ENCODE results near the gene CSNK2A1. TPM values are rescaled to one million over a fixed set of nuclear protein-coding genes. Genes with fewer than 3 reads are reported as not detected.
"Not testable (repeated sequence)": the region's sequence is repeated elsewhere in the genome, so short reads cannot be mapped to it uniquely, and the experiment has no call there.

Gene CSNK2A1
- polyA plus RNA-seq, 12 donors, result 108 to 723 (median 125) TPM

GRCh38 chr20:537983-538382, 5.6 kb downstream of the CSNK2A1 start:
- no peak for DNase-seq

DNA sequence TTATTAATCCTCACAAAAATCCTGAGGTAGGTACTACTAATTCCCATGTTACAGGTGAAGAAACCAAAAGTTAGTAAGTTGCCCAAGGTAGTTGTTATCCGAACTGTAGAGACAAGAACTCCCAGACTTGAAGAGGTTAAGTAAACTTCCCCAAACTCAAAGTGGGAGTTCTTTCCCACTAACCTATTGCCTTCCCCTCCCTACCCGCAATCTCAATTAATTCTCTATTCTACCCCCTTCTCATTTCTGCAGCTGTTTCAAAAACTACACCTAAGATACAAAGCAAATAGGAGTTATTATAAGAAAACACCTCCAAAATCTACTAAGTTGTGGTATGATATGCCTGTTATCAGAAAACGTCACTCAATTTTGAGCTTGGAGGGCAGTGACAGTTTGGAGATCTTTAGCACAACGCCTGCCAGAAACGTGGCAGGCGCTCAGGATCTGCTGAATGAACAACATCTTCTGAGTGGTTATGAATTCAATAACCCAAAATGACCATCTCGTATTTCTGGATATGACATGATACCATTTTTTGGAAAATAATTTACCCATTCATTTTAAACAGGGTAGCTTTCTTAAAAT, 7.1 kb downstream of the CSNK2A1 start:
- no peak for DNase-seq

GRCh38 chr20:535958-536357, 7.6 kb downstream of the CSNK2A1 start:
- DNase-seq, result no peak

- DNase-seq, result no peak
Observed at GRCh38 chr20:533526-533925, 10.1 kb downstream of the CSNK2A1 start.

DNA sequence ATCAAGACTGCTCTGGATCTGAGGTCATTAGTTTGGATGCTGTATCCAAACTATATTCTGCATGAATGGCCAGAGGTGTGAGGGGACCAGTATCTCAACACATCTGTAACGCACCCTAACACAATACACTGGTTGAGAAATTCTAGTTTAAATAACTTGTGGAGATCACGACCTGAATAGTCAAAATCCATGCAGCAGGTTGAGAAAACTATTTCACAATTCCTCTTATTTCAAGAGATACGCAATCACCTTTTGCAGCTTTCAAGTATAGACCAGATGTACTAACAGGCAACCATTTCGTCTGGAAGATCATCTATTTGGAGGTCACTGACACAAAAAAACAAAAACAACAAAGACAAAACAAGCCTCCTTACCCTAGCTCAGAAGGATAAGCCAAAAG, 11.1 kb downstream of the CSNK2A1 start:
- DNase-seq, result no peak

- no peak for DNase-seq
Observed at GRCh38 chr20:531608-532007, 12.0 kb downstream of the CSNK2A1 start.

- DNase-seq, result no peak
Observed at GRCh38 chr20:530321-530720, 13.3 kb downstream of the CSNK2A1 start.

DNA sequence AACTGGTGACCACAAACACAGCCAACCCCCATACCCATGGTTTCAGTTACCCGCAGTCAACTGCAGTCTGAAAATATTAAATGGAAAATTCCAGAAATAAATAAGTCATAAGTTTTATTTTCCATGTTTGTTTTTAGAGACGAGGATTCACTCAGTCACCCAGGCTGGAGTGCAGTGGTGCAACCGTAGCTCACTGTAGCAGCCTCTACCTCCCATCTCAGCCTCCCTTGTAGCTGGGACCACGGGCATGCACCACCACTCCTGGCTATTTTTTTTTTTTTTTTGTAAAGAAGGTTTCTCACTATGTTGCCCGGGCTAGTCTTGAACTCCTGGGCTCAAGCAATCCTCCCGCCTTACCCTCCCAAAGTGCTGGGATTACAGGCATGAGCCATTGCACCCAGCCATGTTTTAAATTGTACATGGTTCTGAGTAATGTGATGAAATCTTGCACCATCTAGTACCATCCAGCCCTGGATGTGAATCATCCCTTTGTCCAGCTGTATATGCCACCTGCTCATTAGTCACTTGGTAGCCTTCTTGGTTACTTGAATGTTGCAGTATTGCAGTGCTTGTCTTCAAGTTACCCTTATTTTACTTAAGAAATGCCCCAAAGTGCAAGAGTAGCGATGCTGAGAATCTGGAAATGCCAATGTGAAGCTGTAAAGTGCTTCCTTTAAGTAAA, 14.5 kb downstream of the CSNK2A1 start:
- DNase-seq, result no peak

DNA sequence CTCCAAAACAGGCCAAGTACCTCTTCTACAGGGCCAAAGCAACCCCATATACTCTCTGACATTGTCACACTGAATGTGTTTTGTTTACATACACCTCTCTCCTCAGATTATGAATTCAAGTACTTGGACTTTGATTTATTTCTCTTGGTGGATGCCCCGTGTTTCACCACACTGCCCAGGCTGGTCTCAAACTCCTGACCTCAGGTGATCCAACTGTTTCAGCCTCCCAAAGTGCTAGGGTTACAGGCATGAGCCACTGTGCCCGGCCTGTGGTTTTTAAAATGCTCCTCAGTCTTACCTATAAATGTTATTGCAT, 16.1 kb downstream of the CSNK2A1 start:
- DNase-seq, result no peak

DNA sequence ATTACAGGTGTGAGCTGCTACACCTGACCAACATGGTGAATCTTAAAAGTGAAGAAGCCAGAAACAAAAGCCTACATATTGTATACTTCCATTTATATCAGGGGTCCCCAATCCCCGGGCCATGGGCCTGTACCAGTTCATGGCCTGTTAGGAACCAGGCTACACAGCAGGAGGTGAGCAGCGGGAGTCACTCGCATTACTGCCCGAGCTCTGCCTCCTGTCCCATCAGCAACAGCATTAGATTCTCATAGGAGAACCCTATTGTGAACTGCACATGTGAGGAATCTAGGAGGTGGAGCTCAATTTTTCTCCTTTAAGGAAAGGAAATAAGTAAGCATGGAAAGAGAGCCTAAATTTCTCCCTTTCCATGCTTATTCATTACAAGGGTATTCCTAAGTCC, 21.7 kb downstream of the CSNK2A1 start:
- DNase-seq, result no peak

DNA sequence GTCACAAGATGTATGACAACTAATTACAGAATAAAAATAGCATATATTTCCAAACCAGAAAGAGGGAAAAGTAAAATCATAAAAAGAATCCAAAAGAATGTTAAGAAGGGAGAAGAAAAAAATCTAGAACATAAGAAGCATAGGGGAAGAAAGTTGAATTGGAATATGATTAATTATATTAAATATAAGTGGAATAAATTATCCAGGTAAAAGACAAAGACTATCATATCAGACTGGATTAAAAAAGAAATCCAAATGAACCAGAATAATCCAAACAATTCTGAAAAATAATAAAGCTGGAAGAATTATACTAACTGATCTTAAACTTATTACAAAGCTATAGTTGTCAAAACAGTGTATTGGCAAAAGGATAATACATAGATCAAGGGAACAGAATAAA, 23.6 kb downstream of the CSNK2A1 start:
- DNase-seq, result no peak

DNA sequence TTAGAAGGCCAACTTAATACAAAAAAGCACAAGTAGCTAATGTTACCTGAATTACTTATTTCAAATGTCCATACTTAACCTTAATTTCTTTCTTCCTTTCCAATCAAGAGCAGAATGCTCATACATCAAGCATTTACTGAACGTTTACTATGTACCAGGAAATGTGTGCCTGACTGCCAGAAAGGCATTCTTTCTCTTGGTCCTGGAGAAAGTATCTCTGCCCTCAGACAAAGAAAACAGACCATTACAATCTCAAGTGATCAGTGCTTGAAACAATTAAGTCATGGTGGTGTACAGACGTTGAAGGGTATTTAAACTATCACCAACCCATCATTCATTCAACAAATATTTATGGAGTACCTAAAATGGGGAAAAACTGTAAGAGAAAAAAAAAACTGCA, 26.4 kb downstream of the CSNK2A1 start:
- DNase-seq, result no peak

GRCh38 chr20:516799-517198, 26.8 kb downstream of the CSNK2A1 start:
- DNase-seq, result no peak

DNA sequence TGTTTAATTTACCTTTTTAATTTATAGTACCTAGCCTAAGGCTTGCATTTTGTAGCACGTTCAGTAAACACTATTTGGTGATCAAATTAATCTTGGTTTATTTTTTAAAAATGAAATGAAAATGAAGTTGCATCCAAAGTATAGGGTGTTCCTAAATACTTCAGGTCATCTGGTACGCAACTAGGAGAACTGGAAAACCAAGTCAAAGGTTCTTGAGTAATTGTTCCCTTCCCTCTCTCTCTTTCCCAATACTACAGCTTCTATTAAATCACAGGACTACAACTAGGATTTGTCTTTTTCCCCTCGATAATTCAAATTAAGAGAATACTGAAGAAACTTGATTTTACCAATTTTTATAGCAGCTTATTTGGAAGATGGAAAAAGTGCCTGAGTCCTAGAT, 27.9 kb downstream of the CSNK2A1 start:
- DNase-seq, result no peak

GRCh38 chr20:513429-513828, 30.2 kb downstream of the CSNK2A1 start:
- DNase-seq, result no peak

- DNase-seq, result not testable (repeated sequence)
Observed at GRCh38 chr20:510328-511057, 33.1 kb downstream of the CSNK2A1 start.

DNA sequence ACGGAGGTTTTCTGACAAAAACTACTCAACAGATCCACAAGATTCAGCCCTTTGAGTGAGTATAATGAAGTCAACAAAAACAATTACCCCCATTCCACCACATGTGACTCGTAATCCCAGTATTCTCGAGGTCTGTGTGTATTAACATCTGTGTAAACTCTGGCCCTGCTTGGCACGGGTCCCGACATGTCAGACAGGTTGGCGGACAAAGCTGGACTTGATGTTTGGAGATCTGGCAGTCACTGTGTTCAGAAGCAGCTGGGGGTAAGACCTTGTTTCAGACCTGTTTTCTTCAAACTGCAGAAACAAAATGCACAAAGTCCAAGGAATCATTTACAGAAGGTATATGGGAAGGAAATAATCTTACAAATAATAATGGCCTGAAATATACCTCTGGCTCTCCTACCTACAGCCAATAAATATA, 35.2 kb downstream of the CSNK2A1 start:
- DNase-seq, result not testable (repeated sequence)

DNA sequence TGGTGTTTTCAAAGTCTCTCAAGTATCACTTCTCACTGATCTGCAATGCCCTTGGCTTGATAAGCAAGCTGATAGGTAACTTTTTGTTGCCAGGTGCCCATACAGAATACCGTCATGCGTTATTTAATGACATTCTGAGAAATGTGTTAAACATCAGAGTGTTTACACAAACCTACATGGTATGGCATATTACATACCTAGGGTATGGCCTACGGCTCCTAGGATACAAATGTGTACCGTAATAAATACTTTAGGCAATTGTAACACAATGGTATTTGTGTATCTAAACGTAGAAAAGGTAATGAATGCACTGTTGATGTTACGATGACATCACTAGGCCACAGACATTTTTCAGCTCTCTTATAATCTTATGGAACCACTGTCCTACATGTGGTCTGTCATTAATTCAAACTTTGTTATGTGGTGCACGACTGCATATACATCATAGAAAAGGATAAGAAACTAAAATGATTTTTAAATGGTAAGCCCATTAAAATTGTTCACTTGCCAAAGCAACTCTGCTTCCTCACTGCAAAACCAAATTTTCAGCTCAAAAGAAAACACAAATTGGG, 35.7 kb downstream of the CSNK2A1 start:
- no peak for DNase-seq

- DNase-seq, result no peak
Observed at GRCh38 chr20:507006-507758, 36.4 kb downstream of the CSNK2A1 start.

GRCh38 chr20:504632-505075, 38.9 kb downstream of the CSNK2A1 start:
- DNase-seq, result no peak

GRCh38 chr20:503048-503737, 40.4 kb downstream of the CSNK2A1 start:
- DNase-seq, result no peak

- no peak for DNase-seq
Observed at GRCh38 chr20:497979-498378, 45.6 kb downstream of the CSNK2A1 start.

Measured in muscle of arm (tissue), 12 donors.